ENCODE measurements around the gene ZNF211. TPM values are rescaled to one million over a fixed set of nuclear protein-coding genes. Genes with fewer than 3 reads are reported as not detected.

ZNF211 gene
- total and polyA plus RNA-seq, 9 of the 15 experiments (the other 6 are each of a cell fraction or from before 2014, with no cell fraction given) = 1.3 to 11.6 (median 4.5) TPM

DNA sequence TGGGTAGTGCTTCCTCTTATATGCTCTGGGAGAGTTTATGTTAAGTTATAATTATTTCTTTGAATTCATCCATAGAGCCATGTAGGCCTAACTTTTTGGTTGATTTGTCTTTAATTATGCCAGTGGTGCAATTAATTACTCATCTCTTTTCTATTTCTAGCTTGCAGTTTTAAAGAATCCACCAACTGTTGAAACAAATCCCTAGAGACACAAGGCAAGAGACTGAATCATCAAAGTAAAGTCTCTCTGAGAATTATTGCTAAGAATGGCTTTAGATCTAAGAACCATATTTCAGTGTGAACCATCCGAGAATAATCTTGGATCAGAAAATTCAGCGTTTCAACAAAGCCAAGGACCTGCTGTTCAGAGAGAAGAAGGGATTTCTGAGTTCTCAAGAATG lies 42.9 kb downstream of the ZNF211 start (continued):
- TF ChIP-seq, protein P1, sequence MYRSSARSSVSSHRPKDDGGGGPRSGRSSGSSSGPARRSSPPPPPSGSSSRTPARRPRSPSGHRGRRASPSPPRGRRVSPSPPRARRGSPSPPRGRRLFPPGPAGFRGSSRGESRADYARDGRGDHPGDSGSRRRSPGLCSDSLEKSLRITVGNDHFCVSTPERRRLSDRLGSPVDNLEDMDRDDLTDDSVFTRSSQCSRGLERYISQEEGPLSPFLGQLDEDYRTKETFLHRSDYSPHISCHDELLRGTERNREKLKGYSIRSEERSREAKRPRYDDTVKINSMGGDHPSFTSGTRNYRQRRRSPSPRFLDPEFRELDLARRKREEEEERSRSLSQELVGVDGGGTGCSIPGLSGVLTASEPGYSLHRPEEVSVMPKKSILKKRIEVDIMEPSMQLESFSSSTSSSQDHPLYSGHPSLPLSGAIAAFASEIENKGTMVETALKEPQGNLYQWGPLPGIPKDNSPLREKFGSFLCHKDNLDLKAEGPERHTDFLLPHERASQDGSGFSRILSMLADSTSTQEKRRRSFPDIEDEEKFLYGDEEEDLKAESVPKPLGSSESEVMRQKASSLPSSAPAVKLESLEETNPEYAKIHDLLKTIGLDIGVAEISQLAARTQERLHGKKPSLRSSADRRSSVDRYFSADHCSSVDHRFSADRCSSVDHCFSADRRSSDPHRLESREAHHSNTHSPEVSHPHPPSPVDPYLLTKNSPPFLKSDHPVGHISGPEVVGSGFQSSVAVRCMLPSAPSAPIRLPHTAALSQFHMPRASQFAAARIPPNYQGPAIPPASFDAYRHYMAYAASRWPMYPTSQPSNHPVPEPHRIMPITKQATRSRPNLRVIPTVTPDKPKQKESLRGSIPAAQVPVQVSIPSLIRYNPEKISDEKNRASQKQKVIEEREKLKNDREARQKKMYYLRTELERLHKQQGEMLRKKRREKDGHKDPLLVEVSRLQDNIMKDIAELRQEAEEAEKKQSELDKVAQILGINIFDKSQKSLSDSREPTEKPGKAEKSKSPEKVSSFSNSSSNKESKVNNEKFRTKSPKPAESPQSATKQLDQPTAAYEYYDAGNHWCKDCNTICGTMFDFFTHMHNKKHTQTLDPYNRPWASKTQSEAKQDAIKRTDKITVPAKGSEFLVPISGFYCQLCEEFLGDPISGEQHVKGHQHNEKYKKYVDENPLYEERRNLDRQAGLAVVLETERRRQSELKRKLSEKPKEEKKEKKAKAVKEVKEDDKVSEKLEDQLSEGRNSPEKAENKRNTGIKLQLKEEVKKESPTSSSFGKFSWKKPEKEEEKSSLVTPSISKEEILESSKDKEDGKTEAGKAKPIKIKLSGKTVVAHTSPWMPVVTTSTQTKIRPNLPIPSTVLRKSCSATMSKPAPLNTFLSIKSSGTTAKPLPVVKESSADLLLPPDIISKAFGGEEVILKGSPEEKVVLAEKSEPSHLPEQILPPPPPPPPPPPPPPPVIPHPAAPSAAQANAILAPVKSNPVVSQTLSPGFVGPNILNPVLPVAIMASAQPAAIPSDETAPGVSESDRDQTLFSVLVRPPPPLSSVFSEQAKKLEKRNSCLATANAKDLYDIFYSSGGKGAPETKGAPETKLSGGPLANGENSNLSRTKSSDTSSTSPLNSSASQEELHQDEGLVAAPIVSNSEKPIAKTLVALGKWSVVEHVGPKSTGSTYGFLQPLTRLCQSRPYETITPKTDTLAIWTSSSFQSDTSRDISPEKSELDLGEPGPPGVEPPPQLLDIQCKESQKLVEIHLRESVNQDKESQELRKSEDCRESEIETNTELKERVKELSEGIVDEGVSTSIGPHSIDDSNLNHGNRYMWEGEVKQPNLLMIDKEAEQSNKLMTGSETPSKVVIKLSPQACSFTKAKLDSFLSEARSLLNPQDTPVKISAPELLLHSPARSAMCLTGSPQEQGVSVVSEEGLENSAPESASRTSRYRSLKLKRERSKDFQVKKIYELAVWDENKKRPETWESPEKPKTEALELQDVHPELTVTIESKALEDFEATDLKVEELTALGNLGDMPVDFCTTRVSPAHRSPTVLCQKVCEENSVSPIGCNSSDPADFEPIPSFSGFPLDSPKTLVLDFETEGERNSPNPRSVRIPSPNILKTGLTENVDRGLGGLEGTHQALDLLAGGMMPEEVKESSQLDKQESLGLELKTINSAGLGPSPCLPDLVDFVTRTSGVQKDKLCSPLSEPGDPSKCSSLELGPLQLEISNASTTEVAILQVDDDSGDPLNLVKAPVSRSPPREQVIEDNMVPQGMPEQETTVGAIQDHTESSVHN (IDR thresholded peaks at IDR 0.05; ENCODE audit: borderline replicate concordance in 1 of 2, low read depth in 1 of 2) = no peak
- no peak for TF ChIP-seq ZNF766 (CRISPR knock-in tag; conservative IDR thresholded peaks at IDR 0.05)
- TF ChIP-seq POLR2B (IDR thresholded peaks at IDR 0.05; ENCODE audit: low read depth, partially characterized antibody) = no peak

Measured in K562 (cell line).